Chondrocyte (in vitro differentiated cells): Measurements from ENCODE around the gene LHFPL2. TPM values are rescaled to one million over a fixed set of nuclear protein-coding genes. Genes with fewer than 3 reads are reported as not detected.

Experiments used
- DNase-seq: peaks from one replicate; pipeline ENCODE4 v3.0.0; 2021; ENCODE audit warnings: mixed read lengths, low spot score
- H3K27ac Mint-ChIP-seq: one replicate; pipeline ENCODE4 v1.8.0; 2021; ENCODE audit warnings: mild to moderate bottlenecking, moderate library complexity, mixed read lengths; ENCODE audit not compliant: unreplicated experiment
- H3K27me3 Mint-ChIP-seq: 2 replicates; pipeline ENCODE4 v1.8.0; 2021; ENCODE audit warnings: low read depth, mixed read lengths
- H3K36me3 Mint-ChIP-seq: 2 replicates; pipeline ENCODE4 v1.8.0; 2021; ENCODE audit warnings: low read depth, mixed read lengths
- H3K4me1 Mint-ChIP-seq: 2 replicates; pipeline ENCODE4 v1.8.0; 2021; ENCODE audit warnings: low read depth, mild to moderate bottlenecking, mixed read lengths
- H3K4me3 Mint-ChIP-seq: one replicate; pipeline ENCODE4 v1.8.0; 2021; ENCODE audit warnings: mild to moderate bottlenecking, moderate library complexity, mixed read lengths; ENCODE audit not compliant: unreplicated experiment
- H3K9me3 Mint-ChIP-seq: 2 replicates; pipeline ENCODE4 v1.8.0; 2021; ENCODE audit warnings: low read depth, mixed read lengths
- total RNA-seq: library from RNA; stranded (reverse); gene quantifications from 3 replicates; pipeline ENCODE4 v1.2.1, GENCODE V29; 2021
- TF ChIP-seq, protein P1 (sequence below): fragments of 200-600 bp; sonication (generic); IDR thresholded peaks from 2 replicates; pipeline ENCODE4 v1.5.0; 2021; ENCODE audit warnings: antibody characterized with exemption, mild to moderate bottlenecking, moderate library complexity

LHFPL2 gene
- total RNA-seq, 1 donor from 2014 or later: 49.4 TPM

DNA sequence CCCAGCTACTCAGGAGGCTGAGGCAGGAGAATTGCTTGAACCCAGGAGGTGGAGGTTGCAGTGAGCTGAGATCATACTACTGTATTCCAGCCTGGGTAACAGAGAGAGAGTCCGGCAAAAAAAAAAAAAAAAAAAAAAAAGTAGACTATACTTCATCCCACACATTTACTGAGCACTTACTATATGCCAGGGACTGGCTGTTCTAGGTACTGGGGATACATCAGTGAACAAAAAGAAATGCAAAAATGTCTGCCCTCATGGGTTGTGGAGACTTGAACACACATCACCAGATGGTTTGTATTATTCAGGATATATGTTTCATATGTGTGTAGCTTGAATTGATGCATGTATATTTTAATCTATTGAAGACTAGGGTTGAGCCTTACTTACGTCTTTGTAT lies 2.9 kb upstream of the LHFPL2 start:
- Mint-ChIP-seq H3K27ac (no peak overlapping the region), H3K9me3 (no peaks in the 10 kb centered on the region), H3K4me1 (peaks cover 50% of the 10 kb centered on the region), H3K36me3 (no peaks in the 10 kb centered on the region), H3K27me3 (no peaks in the 10 kb centered on the region), H3K4me3 (no peak overlapping the region)
- DNase-seq: no peak
- TF ChIP-seq, protein P1, sequence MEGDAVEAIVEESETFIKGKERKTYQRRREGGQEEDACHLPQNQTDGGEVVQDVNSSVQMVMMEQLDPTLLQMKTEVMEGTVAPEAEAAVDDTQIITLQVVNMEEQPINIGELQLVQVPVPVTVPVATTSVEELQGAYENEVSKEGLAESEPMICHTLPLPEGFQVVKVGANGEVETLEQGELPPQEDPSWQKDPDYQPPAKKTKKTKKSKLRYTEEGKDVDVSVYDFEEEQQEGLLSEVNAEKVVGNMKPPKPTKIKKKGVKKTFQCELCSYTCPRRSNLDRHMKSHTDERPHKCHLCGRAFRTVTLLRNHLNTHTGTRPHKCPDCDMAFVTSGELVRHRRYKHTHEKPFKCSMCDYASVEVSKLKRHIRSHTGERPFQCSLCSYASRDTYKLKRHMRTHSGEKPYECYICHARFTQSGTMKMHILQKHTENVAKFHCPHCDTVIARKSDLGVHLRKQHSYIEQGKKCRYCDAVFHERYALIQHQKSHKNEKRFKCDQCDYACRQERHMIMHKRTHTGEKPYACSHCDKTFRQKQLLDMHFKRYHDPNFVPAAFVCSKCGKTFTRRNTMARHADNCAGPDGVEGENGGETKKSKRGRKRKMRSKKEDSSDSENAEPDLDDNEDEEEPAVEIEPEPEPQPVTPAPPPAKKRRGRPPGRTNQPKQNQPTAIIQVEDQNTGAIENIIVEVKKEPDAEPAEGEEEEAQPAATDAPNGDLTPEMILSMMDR: no peak

DNA sequence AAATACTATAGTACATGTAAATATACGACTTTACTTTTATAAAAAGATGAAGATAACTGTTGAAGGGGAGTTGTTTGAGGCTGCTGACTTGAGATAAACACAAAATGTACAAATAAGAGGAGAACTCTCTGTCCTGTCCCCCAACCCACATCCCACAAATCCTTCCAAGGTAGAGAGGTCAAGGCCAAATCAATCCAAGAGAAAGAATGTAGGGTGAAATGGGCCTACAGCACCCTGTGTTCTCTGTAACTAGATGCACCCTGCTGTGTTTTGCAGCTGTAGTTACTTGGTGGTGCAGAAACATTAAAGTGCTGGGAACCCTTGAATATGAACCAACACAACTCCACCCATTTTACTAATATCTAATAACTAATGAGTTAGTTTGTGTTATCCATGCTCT lies 2.0 kb upstream of the LHFPL2 start:
- no peak overlapping the region for H3K4me3 Mint-ChIP-seq
- peaks cover 50% of the 10 kb centered on the region for H3K4me1 Mint-ChIP-seq
- H3K27me3 Mint-ChIP-seq: no peaks in the 10 kb centered on the region
- peak overlapping the region; percentile 95 for H3K27ac Mint-ChIP-seq
- DNase-seq: no peak
- TF ChIP-seq, protein P1: no peak
- no peaks in the 10 kb centered on the region for H3K9me3 Mint-ChIP-seq
- no peaks in the 10 kb centered on the region for H3K36me3 Mint-ChIP-seq

DNA sequence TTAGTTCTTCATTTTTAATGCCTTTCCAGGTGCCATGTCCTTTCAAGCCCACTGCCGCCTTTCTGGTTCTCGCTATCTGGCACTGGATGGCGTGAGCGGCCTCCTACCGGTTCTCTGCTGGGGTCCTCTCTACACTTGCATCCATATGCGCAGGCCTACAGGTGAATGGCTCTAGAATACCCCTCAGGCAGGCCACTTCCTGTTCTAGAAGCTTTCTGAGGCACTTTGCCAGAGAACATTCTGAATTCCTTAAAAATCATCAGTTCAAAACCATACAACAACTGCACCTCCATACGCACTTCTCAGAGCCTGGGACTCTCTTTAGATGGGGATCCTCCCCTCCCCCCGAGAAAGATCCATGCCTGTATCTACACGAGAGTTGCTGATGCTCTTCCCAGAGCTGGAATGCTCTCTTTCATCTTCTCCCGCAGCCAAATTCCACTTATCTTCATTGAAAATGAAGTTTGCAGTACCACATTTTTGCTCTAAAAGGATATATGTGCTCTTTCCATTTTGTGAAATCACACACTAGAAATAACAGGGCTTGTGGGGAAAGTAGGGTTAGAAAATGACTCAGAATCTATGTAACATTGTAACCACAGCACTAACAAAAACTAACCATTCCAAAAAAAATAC lies 1.4 kb upstream of the LHFPL2 start:
- TF ChIP-seq, protein P1: no peak
- H3K27ac Mint-ChIP-seq: peak overlapping the region; percentile 95
- H3K4me1 Mint-ChIP-seq: peaks cover 52% of the 10 kb centered on the region
- no peak for DNase-seq
- no peaks in the 10 kb centered on the region for H3K9me3 Mint-ChIP-seq
- no peaks in the 10 kb centered on the region for H3K36me3 Mint-ChIP-seq
- H3K27me3 Mint-ChIP-seq: no peaks in the 10 kb centered on the region
- H3K4me3 Mint-ChIP-seq: peak overlapping the region; percentile 45

DNA sequence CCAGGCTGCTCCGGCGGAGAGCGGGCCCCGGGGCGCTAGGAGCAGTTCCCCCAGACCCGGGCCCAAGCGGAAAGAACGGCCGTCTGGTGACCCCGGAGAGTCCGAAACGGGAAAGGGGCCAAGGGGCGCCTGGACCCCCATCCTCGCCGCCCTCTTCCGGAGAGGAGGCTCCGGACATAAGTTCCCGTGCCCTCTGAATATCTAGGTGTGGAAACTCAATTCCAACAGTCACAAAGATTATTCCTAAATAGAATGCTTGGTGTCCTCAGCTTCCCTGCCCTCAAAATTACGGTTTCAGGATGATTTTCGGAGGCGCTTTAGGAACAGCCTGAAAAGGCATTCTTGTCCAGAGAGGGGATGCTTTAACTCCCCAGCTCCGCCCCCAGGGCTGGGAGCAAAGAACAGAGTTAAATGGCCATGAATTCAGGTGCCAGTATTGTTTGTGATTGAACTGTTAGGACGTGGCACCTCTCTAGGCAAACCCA lies 681 bp upstream of the LHFPL2 start:
- peak overlapping the region; percentile 45 for H3K4me3 Mint-ChIP-seq
- no peaks in the 10 kb centered on the region for H3K9me3 Mint-ChIP-seq
- H3K27me3 Mint-ChIP-seq: no peaks in the 10 kb centered on the region
- DNase-seq: no peak
- H3K4me1 Mint-ChIP-seq: peaks cover 54% of the 10 kb centered on the region
- TF ChIP-seq, protein P1: no peak
- H3K36me3 Mint-ChIP-seq: peaks cover 5% of the 10 kb centered on the region
- H3K27ac Mint-ChIP-seq: peak overlapping the region; percentile 95

DNA sequence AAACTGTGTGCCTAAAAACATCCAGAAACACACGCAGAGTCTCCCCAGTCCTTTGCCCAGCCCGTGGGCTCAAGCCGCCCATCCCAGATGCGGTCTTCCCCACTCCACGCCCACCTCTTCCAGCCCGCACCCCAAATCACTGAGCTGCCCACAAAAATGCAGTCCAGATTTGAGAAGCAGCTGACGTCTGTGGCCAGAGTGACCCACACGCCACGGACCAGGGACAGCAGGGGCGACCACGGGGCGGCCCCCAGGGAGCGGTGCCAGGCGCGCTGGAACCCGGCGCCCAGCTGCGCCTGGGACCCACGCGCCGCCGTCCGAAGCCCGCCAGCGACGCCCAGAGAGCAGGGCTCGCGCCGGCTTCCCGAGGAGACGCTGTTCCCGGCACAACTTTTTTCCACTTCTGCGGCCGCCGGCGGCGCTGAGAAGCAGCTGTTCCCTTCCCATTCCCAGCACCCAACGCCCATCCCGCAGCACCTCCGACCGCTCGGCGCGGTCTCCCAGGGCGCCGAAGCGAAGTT lies 674 bp downstream of the LHFPL2 start:
- Mint-ChIP-seq H3K9me3 (no peaks in the 10 kb centered on the region), H3K4me3 (peak overlapping the region; percentile 96), H3K27ac (peak overlapping the region; percentile 96), H3K27me3 (no peaks in the 10 kb centered on the region), H3K4me1 (peaks cover 50% of the 10 kb centered on the region), H3K36me3 (peaks cover 7% of the 10 kb centered on the region)
- DNase-seq: no peak
- TF ChIP-seq, protein P1: peak; percentile 56
